Colonic mucosa (tissue), 4 donors: Measurements from ENCODE around the gene SSH3. TPM values are rescaled to one million over a fixed set of nuclear protein-coding genes. Genes with fewer than 3 reads are reported as not detected.

Experiments used
- DNase-seq: peaks from one replicate; pipeline ENCODE4 v3.0.0-alpha.2; 2020
- H3K27ac ChIP-seq: fragments of 200-600 bp; one replicate; pipeline ENCODE4 v1.8.0; 2021
- H3K27me3 ChIP-seq: fragments of 200-600 bp; one replicate; pipeline ENCODE4 v1.8.0; 2021
- H3K36me3 ChIP-seq: fragments of 200-600 bp; one replicate; pipeline ENCODE4 v1.8.0; 2021
- H3K4me1 ChIP-seq: fragments of 200-600 bp; one replicate; pipeline ENCODE4 v1.8.0; 2021; ENCODE audit warnings: mild to moderate bottlenecking
- H3K4me3 ChIP-seq: fragments of 200-600 bp; one replicate; pipeline ENCODE4 v1.8.0; 2021
- H3K9ac ChIP-seq, 2 donors: one replicate each; pipeline ENCODE4 v1.7.0; 2013; ENCODE audit warnings: control low read depth in 2 of 2, low read depth in 2 of 2, low read length in 2 of 2
- H3K9me3 ChIP-seq: fragments of 200-600 bp; one replicate; pipeline ENCODE4 v1.8.0; 2021
- intact Hi-C: fragments of 100-400 bp; cut with DNase I; formaldehyde crosslinking; loops from one replicate; pipeline ENCODE4 v1.14.1; 2022
- total RNA-seq, 2 donors: library from RNA; stranded (reverse); fragmentation: NEBNext Ultra II Directional in 1 of 2; extraction: Animal tissue kit (Norgen Biotek cat#: 25700) in 1 of 2; gene quantifications; one replicate each; pipeline ENCODE4 v1.2.1, GENCODE V29; 2021
- TF ChIP-seq, protein P1 (sequence below): fragments of 200-600 bp; IDR thresholded peaks from one replicate; pipeline ENCODE4 v1.8.0; 2022; ENCODE audit warnings: antibody characterized with exemption, mild to moderate bottlenecking
- donor health status: healthy.
- donor health status: DM: no; HTN: no; CAD: no.
- donor health status: DM: no; HTN: no; CAD: no.

The SSH3 gene
- total RNA-seq, 2 donors from 2014 or later: 69.7 to 81.7 TPM

DNA sequence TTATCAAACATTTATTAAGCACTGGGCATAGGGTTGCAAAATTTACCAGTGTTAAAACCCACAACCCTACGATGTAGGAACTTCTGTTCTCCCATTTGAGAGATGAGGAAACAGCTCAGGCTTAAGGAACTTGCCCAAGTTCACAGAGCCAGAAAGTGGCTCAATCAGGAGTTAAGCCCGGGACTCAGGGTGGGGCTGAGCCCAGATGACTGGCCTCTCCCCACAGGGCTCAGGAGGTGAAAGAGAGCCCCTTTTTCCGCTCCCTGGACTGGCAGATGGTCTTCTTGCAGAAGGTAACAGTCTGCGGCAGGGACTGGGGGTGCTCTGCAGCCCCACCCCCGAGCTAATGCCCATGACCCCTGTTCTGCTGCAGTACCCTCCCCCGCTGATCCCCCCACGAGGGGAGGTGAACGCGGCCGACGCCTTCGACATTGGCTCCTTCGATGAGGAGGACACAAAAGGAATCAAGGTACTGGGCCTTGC, 19.8 kb upstream of the SSH3 start:
- no peaks in the 10 kb centered on the region for H3K27me3 ChIP-seq
- no peak overlapping the region for H3K4me3 ChIP-seq
- no peaks in the 10 kb centered on the region for H3K9me3 ChIP-seq
- H3K9ac ChIP-seq: no peak overlapping the region
- H3K4me1 ChIP-seq: peaks cover 12% of the 10 kb centered on the region
- intact Hi-C loops: no loop called here
- peaks cover 55% of the 10 kb centered on the region for H3K36me3 ChIP-seq
- no peak for DNase-seq
- TF ChIP-seq, protein P1, sequence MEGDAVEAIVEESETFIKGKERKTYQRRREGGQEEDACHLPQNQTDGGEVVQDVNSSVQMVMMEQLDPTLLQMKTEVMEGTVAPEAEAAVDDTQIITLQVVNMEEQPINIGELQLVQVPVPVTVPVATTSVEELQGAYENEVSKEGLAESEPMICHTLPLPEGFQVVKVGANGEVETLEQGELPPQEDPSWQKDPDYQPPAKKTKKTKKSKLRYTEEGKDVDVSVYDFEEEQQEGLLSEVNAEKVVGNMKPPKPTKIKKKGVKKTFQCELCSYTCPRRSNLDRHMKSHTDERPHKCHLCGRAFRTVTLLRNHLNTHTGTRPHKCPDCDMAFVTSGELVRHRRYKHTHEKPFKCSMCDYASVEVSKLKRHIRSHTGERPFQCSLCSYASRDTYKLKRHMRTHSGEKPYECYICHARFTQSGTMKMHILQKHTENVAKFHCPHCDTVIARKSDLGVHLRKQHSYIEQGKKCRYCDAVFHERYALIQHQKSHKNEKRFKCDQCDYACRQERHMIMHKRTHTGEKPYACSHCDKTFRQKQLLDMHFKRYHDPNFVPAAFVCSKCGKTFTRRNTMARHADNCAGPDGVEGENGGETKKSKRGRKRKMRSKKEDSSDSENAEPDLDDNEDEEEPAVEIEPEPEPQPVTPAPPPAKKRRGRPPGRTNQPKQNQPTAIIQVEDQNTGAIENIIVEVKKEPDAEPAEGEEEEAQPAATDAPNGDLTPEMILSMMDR: no peak
- H3K27ac ChIP-seq: peak overlapping the region; percentile 33

DNA sequence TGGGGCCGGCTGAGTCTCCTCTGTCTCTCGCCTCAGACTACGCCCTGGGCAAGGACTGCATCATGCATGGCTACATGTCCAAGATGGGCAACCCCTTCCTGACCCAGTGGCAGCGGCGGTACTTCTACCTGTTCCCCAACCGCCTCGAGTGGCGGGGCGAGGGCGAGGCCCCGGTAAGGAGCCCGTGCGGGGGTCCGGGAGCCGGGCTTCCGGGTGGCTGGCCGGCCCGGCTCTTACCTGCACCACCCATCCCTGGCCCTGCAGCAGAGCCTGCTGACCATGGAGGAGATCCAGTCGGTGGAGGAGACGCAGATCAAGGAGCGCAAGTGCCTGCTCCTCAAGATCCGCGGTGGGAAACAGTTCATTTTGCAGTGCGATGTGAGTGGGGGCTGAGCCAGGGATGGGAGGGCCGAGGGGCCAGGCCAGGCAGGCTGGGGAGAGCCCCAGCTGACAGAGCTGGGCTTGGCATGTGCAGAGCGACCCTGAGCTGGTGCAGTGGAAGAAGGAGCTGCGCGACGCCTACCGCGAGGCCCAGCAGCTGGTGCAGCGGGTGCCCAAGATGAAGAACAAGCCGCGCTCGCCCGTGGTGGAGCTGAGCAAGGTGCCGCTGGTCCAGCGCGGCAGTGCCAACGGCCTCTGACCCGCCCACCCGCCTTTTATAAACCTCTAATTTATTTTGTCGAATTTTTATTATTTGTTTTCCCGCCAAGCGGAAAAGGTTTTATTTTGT, 18.4 kb upstream of the SSH3 start:
- peaks cover 12% of the 10 kb centered on the region for H3K4me1 ChIP-seq
- H3K9me3 ChIP-seq: no peaks in the 10 kb centered on the region
- DNase-seq: no peak
- no peaks in the 10 kb centered on the region for H3K27me3 ChIP-seq
- TF ChIP-seq, protein P1: no peak
- H3K4me3 ChIP-seq: no peak overlapping the region
- intact Hi-C loops: no loop called here
- H3K36me3 ChIP-seq: peaks cover 43% of the 10 kb centered on the region
- peak overlapping the region; percentile 24 for H3K27ac ChIP-seq
- no peak overlapping the region for H3K9ac ChIP-seq

DNA sequence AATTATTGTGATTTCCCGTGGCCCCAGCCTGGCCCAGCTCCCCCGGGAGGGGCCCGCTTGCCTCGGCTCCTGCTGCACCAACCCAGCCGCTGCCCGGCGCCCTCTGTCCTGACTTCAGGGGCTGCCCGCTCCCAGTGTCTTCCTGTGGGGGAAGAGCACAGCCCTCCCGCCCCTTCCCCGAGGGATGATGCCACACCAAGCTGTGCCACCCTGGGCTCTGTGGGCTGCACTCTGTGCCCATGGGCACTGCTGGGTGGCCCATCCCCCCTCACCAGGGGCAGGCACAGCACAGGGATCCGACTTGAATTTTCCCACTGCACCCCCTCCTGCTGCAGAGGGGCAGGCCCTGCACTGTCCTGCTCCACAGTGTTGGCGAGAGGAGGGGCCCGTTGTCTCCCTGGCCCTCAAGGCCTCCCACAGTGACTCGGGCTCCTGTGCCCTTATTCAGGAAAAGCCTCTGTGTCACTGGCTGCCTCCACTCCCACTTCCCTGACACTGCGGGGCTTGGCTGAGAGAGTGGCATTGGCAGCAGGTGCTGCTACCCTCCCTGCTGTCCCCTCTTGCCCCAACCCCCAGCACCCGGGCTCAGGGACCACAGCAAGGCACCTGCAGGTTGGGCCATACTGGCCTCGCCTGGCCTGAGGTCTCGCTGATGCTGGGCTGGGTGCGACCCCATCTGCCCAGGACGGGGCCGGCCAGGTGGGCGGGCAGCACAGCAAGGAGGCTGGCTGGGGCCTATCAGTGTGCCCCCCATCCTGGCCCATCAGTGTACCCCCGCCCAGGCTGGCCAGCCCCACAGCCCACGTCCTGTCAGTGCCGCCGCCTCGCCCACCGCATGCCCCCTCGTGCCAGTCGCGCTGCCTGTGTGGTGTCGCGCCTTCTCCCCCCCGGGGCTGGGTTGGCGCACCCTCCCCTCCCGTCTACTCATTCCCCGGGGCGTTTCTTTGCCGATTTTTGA, 17.5 kb upstream of the SSH3 start:
- Histone ChIP-seq H3K27me3 (no peaks in the 10 kb centered on the region), H3K9me3 (no peaks in the 10 kb centered on the region), H3K9ac (peak overlapping the region; percentile 6 to 19), H3K4me3 (no peak overlapping the region), H3K36me3 (peaks cover 38% of the 10 kb centered on the region), H3K27ac (peak overlapping the region; percentile 95), H3K4me1 (peaks cover 15% of the 10 kb centered on the region)
- TF ChIP-seq, protein P1: no peak
- intact Hi-C loops: no loop called here
- DNase-seq: no peak

DNA sequence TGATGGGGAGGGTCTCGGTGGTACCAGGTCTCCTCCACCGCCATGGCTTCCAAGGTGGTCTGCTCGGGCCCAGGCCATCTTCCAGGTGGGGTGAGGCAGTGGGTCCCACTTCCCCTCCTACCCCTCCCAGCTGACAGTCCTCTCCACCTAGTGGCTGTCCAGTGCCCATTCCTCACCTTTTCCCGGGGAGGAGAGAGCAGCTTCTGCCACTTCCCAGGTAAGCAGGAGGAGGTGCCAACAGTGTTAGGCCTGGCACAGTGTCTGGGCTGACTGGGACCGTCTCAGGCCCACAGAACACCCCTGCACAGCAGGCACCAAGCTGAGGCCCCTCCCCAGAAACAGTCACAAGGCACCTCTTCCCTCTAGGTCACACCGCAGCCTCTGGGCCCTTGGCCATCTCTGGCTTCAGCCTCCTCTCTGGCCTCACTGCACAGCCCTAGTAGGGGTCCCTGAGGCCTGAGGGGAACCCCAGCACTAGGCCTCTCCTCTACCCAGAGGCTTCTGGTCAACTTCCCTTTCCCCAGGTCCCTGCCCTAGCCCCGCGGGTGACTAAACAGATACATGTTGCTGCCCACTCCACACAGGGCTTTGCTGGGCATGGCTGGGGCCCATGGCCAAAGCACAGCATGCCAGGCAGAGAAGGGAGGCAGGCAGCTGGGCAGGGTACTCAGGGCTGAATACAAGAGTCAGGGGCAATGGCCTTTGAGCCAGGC, 16.6 kb upstream of the SSH3 start:
- Histone ChIP-seq H3K27me3 (no peaks in the 10 kb centered on the region), H3K4me1 (peaks cover 15% of the 10 kb centered on the region), H3K9ac (peak overlapping the region; percentile 6 to 91), H3K9me3 (no peaks in the 10 kb centered on the region), H3K36me3 (peaks cover 28% of the 10 kb centered on the region), H3K27ac (peak overlapping the region; percentile 95), H3K4me3 (no peak overlapping the region)
- TF ChIP-seq, protein P1: no peak
- intact Hi-C loops: no loop called here
- DNase-seq: no peak
